Testis (tissue), 3 donors: ENCODE measurements around the gene DGKH. TPM values are rescaled to one million over a fixed set of nuclear protein-coding genes. Genes with fewer than 3 reads are reported as not detected.

Experiments
- DNase-seq: peaks from one replicate; pipeline ENCODE4 v3.0.0-alpha.2; 2019
- H3K27ac ChIP-seq, 2 donors: fragments of 200-600 bp; sonication (generic); one replicate each; pipeline ENCODE4 v1.5.1; 2019
- H3K27me3 ChIP-seq: fragments of 200-600 bp; sonication (generic); one replicate; pipeline ENCODE4 v1.5.1; 2019
- H3K36me3 ChIP-seq: fragments of 200-600 bp; sonication (generic); one replicate; pipeline ENCODE4 v1.5.1; 2017; ENCODE audit warnings: low read depth; ENCODE audit errors: missing control alignments
- H3K4me1 ChIP-seq: fragments of 200-600 bp; sonication (generic); one replicate; pipeline ENCODE4 v1.5.1; 2019
- H3K4me3 ChIP-seq, 2 donors: fragments of 200-600 bp; sonication (generic); one replicate each; pipeline ENCODE4 v1.5.1; 2017 to 2019
- H3K9me3 ChIP-seq: fragments of 200-600 bp; sonication (generic); one replicate; pipeline ENCODE4 v1.5.1; 2017
- CTCF ChIP-seq, 3 experiments: fragments of 450-650 bp in 2 of 3; fragments of 200-600 bp in 1 of 3; sonication (generic) in 1 of 3; IDR thresholded peaks; one replicate each; pipeline ENCODE4 v1.5.1; 2016 to 2019; ENCODE audit warnings: antibody characterized with exemption in 3 of 3, mild to moderate bottlenecking in 2 of 3, moderate library complexity in 1 of 3
- POLR2A ChIP-seq: fragments of 450-650 bp; IDR thresholded peaks from one replicate; pipeline ENCODE4 v1.6.1; 2017; ENCODE audit warnings: antibody characterized with exemption, mild to moderate bottlenecking, moderate library complexity
- WGBS, 2 donors: methylation state at CpG; one replicate each; pipeline ENCODE4 v1.1.5; 2018; 5-methylcytosine and 5-hydroxymethylcytosine counted together
- intact Hi-C: fragments of 100-400 bp; cut with DNase I; formaldehyde crosslinking; loops from one replicate; pipeline ENCODE4 v1.15.1; 2023; ENCODE audit warnings: low total_unique reads
- polyA plus RNA-seq: library from polyadenylated mRNA; stranded (reverse); fragments of 350-450 nt; fragmentation: Illumina TruSeq; extraction: RNeasy Lipid Tissue Mini Kit (QIAGEN cat#74804); gene quantifications from one replicate; pipeline ENCODE4 v1.2.3, GENCODE V29; 2014; ENCODE audit warnings: low read depth, low replicate concordance; ENCODE audit not compliant: insufficient read depth
- total RNA-seq, 2 donors: library from RNA; depleted of rRNA; stranded (reverse); fragments of >200 nt; gene quantifications; one replicate each; pipeline ENCODE4 v1.2.3, GENCODE V29; 2016

DGKH gene
- total and polyA plus RNA-seq, 3 donors from 2014 or later, result 6.3 to 11.5 (median 9.8) TPM

- no peak for TF ChIP-seq POLR2A
- no peak for TF ChIP-seq CTCF (IDR thresholded peaks at IDR 0.05)
- H3K27ac ChIP-seq, result no peak overlapping the region
- no peaks in the 10 kb centered on the region for H3K4me1 ChIP-seq
- H3K4me3 ChIP-seq, result no peak overlapping the region
- no peaks in the 10 kb centered on the region for H3K27me3 ChIP-seq
- H3K36me3 ChIP-seq, result no peaks in the 10 kb centered on the region
- H3K9me3 ChIP-seq, result no peaks in the 10 kb centered on the region
- intact Hi-C loops, result no loop called here
- DNase-seq, result no peak
These were observed 191.2 kb downstream of the DGKH start for GRCh38 chr13:42239644-42240043.

DNA sequence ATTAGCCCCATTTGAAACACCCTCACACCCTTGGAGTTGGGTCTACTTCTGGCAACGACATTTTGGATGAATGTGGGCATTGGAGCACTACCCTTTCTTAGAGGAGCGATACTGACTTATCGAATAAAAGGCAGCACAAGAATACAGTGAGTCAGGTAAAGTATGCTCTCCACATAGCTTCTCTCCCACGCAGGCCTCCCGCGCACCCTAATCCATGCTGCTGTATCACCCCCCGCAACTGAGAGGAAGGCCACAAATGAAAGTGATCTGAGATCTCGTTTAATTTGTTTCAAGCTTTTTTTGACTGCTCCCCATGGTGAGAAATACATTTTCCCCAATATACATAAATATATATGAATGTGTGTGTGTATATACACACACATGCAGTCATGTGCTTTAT lies 198.1 kb downstream of the DGKH start:
- H3K4me3 ChIP-seq, result no peak overlapping the region
- DNase-seq, result no peak
- TF ChIP-seq CTCF (IDR thresholded peaks at IDR 0.05) (no peak), POLR2A (no peak)
- no peak overlapping the region for H3K27ac ChIP-seq
- intact Hi-C loops, result no loop called here
- WGBS, 2 donors, result 90 to 96% methylated on average over 8 of the region's 8 CpGs
- H3K27me3 ChIP-seq, result no peaks in the 10 kb centered on the region
- no peaks in the 10 kb centered on the region for H3K36me3 ChIP-seq
- H3K9me3 ChIP-seq, result no peaks in the 10 kb centered on the region
- no peaks in the 10 kb centered on the region for H3K4me1 ChIP-seq

- Histone ChIP-seq H3K4me3 (no peak overlapping the region), H3K27ac (no peak overlapping the region), H3K9me3 (no peaks in the 10 kb centered on the region), H3K36me3 (no peaks in the 10 kb centered on the region), H3K4me1 (no peaks in the 10 kb centered on the region), H3K27me3 (no peaks in the 10 kb centered on the region)
- no peak for DNase-seq
- intact Hi-C loops, result no loop called here
- no peak for TF ChIP-seq POLR2A
- TF ChIP-seq CTCF (IDR thresholded peaks at IDR 0.05), result no peak
- WGBS, 2 donors, result 45 to 50% methylated on average over 2 of the region's 2 CpGs
These were observed 199.4 kb downstream of the DGKH start for GRCh38 chr13:42247883-42248282.

GRCh38 chr13:42255886-42256285 lies 207.4 kb downstream of the DGKH start:
- WGBS, 2 donors, result 42 to 54% methylated on average over 5 of the region's 5 CpGs
- TF ChIP-seq CTCF (IDR thresholded peaks at IDR 0.05), result no peak
- no peak for TF ChIP-seq POLR2A
- Histone ChIP-seq H3K4me1 (no peaks in the 10 kb centered on the region), H3K4me3 (no peak overlapping the region), H3K36me3 (no peaks in the 10 kb centered on the region), H3K27ac (no peak overlapping the region), H3K9me3 (no peaks in the 10 kb centered on the region), H3K27me3 (no peaks in the 10 kb centered on the region)
- intact Hi-C loops, result no loop called here
- no peak for DNase-seq

DNA sequence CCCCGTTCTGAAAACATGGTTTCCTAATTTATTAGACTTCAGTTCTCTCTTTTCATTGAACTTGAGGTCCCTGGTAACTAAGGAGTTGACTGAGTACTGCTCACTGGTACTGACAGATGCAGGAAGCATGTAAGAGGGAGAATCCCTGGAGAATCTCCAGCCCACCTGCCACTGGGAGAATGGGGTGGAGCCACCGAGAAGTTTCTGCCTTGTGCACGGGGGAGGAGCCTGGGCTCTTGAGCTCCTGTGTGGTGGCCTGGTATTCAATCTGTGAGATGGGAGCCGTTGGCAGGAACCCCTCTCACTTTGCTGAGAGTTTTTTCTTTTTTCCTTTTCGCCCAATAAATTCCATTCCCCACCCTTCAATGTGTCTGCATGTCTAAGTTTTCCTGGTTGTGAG lies 210.3 kb downstream of the DGKH start:
- WGBS, 2 donors, result 58 to 78% methylated on average over 5 of the region's 5 CpGs
- intact Hi-C loops, result no loop called here
- Histone ChIP-seq H3K36me3 (no peaks in the 10 kb centered on the region), H3K4me3 (no peak overlapping the region), H3K9me3 (no peaks in the 10 kb centered on the region), H3K27ac (no peak overlapping the region), H3K4me1 (no peaks in the 10 kb centered on the region), H3K27me3 (no peaks in the 10 kb centered on the region)
- TF ChIP-seq POLR2A (no peak), CTCF (IDR thresholded peaks at IDR 0.05) (no peak)
- no peak for DNase-seq
